GM12874 (cell line): ENCODE data around the gene MST1R.

Source experiments
- CTCF ChIP-seq: IDR thresholded peaks from 2 replicates; pipeline ENCODE4 v1.5.1; 2011; ENCODE audit warnings: low read depth, mild to moderate bottlenecking, control low read depth, low read length, moderate library complexity; ENCODE audit not compliant: insufficient read depth

The MST1R gene

GRCh38 chr3:49903451-49904424 lies at the start of gene MST1R:
MST1R (minus strand) TSS chr3:49903873; CDS start chr3:49903609, 264 bp downstream.
- TF ChIP-seq CTCF, result no peak

- no peak for TF ChIP-seq CTCF
These were observed 49.3 kb upstream of the MST1R start for GRCh38 chr3:49952924-49953323.

- no peak for TF ChIP-seq CTCF
These were observed 39.0 kb upstream of the MST1R start for GRCh38 chr3:49942651-49943050.

- TF ChIP-seq CTCF, result no peak
These were observed 37.1 kb upstream of the MST1R start for GRCh38 chr3:49940667-49941249.

- TF ChIP-seq CTCF, result no peak
These were observed 36.4 kb upstream of the MST1R start, which contains the start of gene RBM6 for GRCh38 chr3:49939858-49940666. RBM6 (plus strand) TSS chr3:49940150; CDS start chr3:49962642, 22,492 bp downstream.

GRCh38 chr3:49937090-49937489 lies 33.4 kb upstream of the MST1R start:
- no peak for TF ChIP-seq CTCF

GRCh38 chr3:49930922-49931321 lies 27.2 kb upstream of the MST1R start:
- no peak for TF ChIP-seq CTCF
